ENCODE measurements around the gene EPB41L3. TPM values are rescaled to one million over a fixed set of nuclear protein-coding genes. Genes with fewer than 3 reads are reported as not detected.
"Not testable (repeated sequence)": the region's sequence is repeated elsewhere in the genome, so short reads cannot be mapped to it uniquely, and the experiment has no call there.

EPB41L3 gene
- total RNA-seq, 1 donor from 2014 or later, result 90.9 TPM

DNA sequence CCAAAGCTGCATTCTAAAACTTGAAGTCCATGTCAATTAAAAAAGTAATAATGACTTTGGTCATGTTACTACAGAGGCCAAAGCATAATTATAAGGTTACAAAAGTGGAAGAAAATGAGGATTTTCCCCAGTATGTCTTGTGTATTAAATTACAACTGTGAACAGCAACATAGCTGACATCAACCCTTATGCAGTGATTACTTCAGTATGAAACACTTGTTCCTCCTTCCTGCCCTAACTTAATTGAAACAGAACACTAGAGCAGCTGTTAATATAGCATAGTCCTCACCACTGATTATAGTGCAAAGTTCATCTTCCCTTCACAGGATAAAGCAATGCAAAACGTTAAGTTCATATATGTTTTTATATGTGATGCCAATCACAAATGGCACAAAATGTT lies 29.9 kb downstream of the EPB41L3 start:
- Histone ChIP-seq H3K9me3 (no peaks in the 10 kb centered on the region), H3K4me3 (no peak overlapping the region), H3K27me3 (no peaks in the 10 kb centered on the region), H3K36me3 (no peaks in the 10 kb centered on the region), H3K27ac (no peak overlapping the region), H3K4me1 (no peaks in the 10 kb centered on the region)
- DNase-seq (ENCODE audit: low spot score in 2 of 2), result no peak
- TF ChIP-seq, protein P1, sequence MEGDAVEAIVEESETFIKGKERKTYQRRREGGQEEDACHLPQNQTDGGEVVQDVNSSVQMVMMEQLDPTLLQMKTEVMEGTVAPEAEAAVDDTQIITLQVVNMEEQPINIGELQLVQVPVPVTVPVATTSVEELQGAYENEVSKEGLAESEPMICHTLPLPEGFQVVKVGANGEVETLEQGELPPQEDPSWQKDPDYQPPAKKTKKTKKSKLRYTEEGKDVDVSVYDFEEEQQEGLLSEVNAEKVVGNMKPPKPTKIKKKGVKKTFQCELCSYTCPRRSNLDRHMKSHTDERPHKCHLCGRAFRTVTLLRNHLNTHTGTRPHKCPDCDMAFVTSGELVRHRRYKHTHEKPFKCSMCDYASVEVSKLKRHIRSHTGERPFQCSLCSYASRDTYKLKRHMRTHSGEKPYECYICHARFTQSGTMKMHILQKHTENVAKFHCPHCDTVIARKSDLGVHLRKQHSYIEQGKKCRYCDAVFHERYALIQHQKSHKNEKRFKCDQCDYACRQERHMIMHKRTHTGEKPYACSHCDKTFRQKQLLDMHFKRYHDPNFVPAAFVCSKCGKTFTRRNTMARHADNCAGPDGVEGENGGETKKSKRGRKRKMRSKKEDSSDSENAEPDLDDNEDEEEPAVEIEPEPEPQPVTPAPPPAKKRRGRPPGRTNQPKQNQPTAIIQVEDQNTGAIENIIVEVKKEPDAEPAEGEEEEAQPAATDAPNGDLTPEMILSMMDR (IDR thresholded peaks at IDR 0.05), result no peak
- intact Hi-C loops (cut with DNase I), result no loop called here

DNA sequence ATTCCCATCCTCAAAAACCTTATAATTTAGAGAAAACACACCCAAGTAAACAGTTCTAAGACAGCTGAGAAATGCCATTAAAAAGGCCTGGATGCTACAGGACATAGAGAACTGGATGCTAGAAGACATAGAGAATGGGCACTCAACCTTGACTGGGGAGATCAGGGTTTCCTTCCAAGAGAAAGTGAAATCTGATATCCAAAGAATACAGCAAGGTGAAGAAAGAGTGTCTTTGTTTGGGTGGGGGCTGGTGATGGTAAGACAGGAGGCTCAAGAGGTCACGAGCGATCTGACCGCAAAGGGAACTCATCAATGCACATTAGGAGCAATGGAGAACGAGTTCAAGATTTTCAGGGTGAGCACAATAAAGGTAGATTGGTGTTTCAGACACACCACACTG lies 31.6 kb downstream of the EPB41L3 start:
- Histone ChIP-seq H3K4me1 (no peaks in the 10 kb centered on the region), H3K9me3 (no peaks in the 10 kb centered on the region), H3K27ac (no peak overlapping the region), H3K4me3 (no peak overlapping the region), H3K36me3 (no peaks in the 10 kb centered on the region), H3K27me3 (no peaks in the 10 kb centered on the region)
- intact Hi-C loops (cut with DNase I), result no loop called here
- TF ChIP-seq, protein P1 (IDR thresholded peaks at IDR 0.05), result no peak
- DNase-seq (ENCODE audit: low spot score in 2 of 2), result no peak

DNA sequence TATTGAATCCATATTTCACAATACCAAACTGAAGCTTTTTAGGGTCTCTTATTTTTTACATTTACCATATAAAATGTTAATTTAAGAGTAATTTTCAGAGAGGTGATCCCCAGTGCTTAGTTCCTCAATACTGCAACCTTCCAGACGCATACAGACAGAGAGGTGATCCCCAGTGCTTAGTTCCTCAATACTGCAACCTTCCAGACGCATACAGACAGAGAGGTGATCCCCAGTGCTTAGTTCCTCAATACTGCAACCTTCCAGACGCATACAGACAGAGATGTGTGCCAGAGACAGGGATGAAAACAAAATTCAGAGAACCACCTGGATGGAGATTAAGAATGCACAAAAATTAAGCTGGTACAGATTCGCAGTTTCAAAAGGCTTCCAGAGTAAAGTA lies 32.3 kb downstream of the EPB41L3 start:
- DNase-seq (ENCODE audit: low spot score in 2 of 2); H3K4me3 ChIP-seq; H3K36me3 ChIP-seq; H3K4me1 ChIP-seq; H3K9me3 ChIP-seq; H3K27ac ChIP-seq; H3K27me3 ChIP-seq; intact Hi-C loops (cut with DNase I): not testable (repeated sequence)

DNA sequence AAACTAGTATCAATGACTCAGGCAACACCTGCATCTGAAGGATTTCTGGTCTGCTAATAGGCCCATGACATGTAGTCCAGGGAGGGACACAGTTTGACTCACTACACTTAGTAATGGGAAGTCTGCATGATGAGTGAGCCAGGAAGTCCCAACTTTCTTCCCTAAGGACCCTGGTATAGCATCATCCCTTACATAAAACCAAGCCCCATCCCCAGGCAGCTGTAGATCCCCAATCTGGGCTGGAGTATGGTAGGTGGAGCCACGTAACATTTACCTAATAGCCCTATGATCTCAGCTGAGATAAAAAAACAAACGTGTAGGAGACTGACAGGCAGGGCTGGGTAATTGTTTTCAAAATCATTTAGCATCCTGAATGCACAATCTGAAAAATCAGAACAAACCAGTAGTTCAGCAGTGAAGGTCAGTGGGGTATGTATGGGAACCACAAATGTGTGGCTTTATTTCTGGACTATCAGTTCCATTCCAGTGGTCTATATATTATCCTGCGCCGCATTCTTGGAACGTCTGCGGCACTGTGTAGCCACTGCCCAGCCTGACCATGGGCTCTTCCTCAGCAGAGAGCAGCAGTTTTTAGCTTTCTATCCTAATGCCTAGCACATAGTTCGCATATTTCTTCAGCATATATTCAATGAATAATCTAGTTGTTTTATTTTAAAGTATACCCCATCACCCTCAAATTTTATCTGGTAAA lies 33.5 kb downstream of the EPB41L3 start:
- no peak for DNase-seq (ENCODE audit: low spot score in 2 of 2)
- no peaks in the 10 kb centered on the region for H3K36me3 ChIP-seq
- no peaks in the 10 kb centered on the region for H3K9me3 ChIP-seq
- intact Hi-C loops (cut with DNase I), result no loop called here
- H3K27me3 ChIP-seq, result no peaks in the 10 kb centered on the region
- no peak overlapping the region for H3K27ac ChIP-seq
- H3K4me3 ChIP-seq, result no peak overlapping the region
- H3K4me1 ChIP-seq, result no peaks in the 10 kb centered on the region
- TF ChIP-seq, protein P1 (IDR thresholded peaks at IDR 0.05), result no peak

DNA sequence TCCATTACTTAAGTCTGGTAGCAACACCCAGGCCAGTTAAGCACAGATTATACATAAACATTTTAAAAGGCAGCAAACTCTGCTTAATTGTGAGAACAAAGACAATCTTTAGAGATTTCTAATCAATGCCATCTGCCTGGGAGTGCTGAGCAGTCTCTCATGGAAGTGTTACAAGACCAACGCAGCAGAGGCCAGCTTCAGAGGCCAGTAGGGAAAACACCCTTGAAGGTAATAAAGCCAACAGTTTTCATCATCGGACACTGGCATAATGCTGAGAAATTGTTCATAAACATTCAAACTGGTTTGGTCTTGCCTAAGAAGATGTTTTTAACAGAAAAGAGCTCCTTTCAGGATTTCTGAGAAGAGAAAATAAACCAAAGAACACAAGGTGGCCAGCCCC lies 35.0 kb downstream of the EPB41L3 start:
- Histone ChIP-seq H3K9me3 (no peaks in the 10 kb centered on the region), H3K27me3 (no peaks in the 10 kb centered on the region), H3K36me3 (no peaks in the 10 kb centered on the region), H3K4me3 (no peak overlapping the region), H3K27ac (no peak overlapping the region), H3K4me1 (no peaks in the 10 kb centered on the region)
- intact Hi-C loops (cut with DNase I), result no loop called here
- no peak for DNase-seq (ENCODE audit: low spot score in 2 of 2)
- TF ChIP-seq, protein P1 (IDR thresholded peaks at IDR 0.05), result no peak

DNA sequence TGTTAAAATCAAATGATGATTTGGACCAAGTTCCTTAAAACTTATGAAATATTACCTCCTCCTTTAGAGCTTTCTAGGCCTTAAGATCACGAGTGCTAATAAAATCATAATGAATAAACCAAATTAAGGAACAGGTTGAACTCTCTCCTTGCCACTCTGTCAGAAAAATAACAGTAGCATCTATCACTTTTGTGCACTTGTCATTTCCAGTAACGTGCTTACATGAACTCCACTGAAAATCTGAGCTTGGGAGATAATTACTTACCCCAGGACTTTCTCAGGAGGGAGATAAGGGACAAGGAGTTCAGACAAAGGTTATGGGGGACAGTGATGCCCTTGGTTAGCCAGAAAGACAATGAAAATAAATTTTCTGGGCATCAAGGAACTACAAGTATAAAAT lies 36.0 kb downstream of the EPB41L3 start:
- Histone ChIP-seq H3K4me3 (no peak overlapping the region), H3K27me3 (no peaks in the 10 kb centered on the region), H3K9me3 (no peaks in the 10 kb centered on the region), H3K27ac (no peak overlapping the region), H3K4me1 (no peaks in the 10 kb centered on the region), H3K36me3 (no peaks in the 10 kb centered on the region)
- TF ChIP-seq, protein P1 (IDR thresholded peaks at IDR 0.05), result no peak
- no peak for DNase-seq (ENCODE audit: low spot score in 2 of 2)
- intact Hi-C loops (cut with DNase I), result no loop called here
